HCT116 (cell line): Measurements from ENCODE around the gene TLX3. TPM values are rescaled to one million over a fixed set of nuclear protein-coding genes. Genes with fewer than 3 reads are reported as not detected.

ENCODE experiments used
- ATAC-seq: fragments of 200-7000 bp; cut with Tn5 transposase; 2 replicates; pipeline ENCODE4 v1.9.1; 2020; ENCODE audit warnings: mild to moderate bottlenecking, moderate library complexity
- BruUV-seq: library from RNA; stranded (reverse); fragments of 400-500 nt; replicated peaks from 2 replicates; lab custom pipeline; 2021; lab: Mats Ljungman, UMichigan
- CTCF ChIA-PET: fragments of 300-600 bp; sonication (Branson Sonifier 250); formaldehyde crosslinking; loops from one replicate; lab custom pipeline; 2021; ENCODE audit warnings: antibody characterized with exemption; lab: Charles Lee
- POLR2A ChIA-PET: fragments of 300-600, 350-600 bp; sonication (Branson Sonifier 250); formaldehyde crosslinking; loops from one replicate; lab custom pipeline; 2021; ENCODE audit warnings: antibody characterized with exemption; lab: Charles Lee
- RAD21 ChIA-PET, 2 experiments: fragments of 300-600 bp; sonication (Branson Sonifier 250); formaldehyde crosslinking; loops; one replicate each; lab custom pipeline; 2023; ENCODE audit warnings: low total read pairs in 2 of 2; ENCODE audit not compliant: uncharacterized antibody in 2 of 2, unreplicated experiment in 2 of 2, low non-redundant PET in 1 of 2; lab: Charles Lee
- DNase-seq: peaks from one replicate; pipeline ENCODE4 v3.0.0-alpha.2; 2010; ENCODE audit warnings: low read depth, low spot score
- H2AFZ ChIP-seq: fragments of 200-600 bp; shearing (Covaris generic), sonication (generic); 2 replicates; pipeline ENCODE4 v1.6.1; 2017; ENCODE audit warnings: low read depth, mixed run types, mixed read lengths, antibody characterized with exemption, low read length; ENCODE audit not compliant: poor library complexity, severe bottlenecking
- H3K27ac ChIP-seq: 2 replicates; pipeline ENCODE4 v1.5.1; 2012; ENCODE audit warnings: low read depth, low read length
- H3K27me3 ChIP-seq: fragments of 200-600 bp; sonication (generic); 2 replicates; pipeline ENCODE4 v1.6.1; 2016; ENCODE audit warnings: mixed run types, low read length, mixed read lengths; ENCODE audit not compliant: insufficient read depth
- H3K36me3 ChIP-seq, 2 experiments: fragments of 200-500 bp in 1 of 2; fragments of 200-600 bp in 1 of 2; sonication (Bioruptor generic) in 1 of 2; sonication (generic) in 1 of 2; 2 replicates each; pipeline versions ENCODE4 v1.5.1 to v1.6.1; 2014 to 2016; ENCODE audit warnings: low read length in 2 of 2, inconsistent platforms in 1 of 2, mixed read lengths in 1 of 2, mixed run types in 1 of 2; ENCODE audit not compliant: insufficient read depth in 2 of 2, control insufficient read depth in 1 of 2
- H3K4me1 ChIP-seq, 2 experiments: fragments of 200-600 bp in 1 of 2; sonication (generic) in 1 of 2; 2 replicates each; pipeline versions ENCODE4 v1.5.1 to v1.6.1; 2012 to 2017; ENCODE audit warnings: low read length in 2 of 2, inconsistent platforms in 1 of 2, mild to moderate bottlenecking in 1 of 2, mixed read lengths in 1 of 2, mixed run types in 1 of 2, moderate library complexity in 1 of 2; ENCODE audit not compliant: insufficient read depth in 2 of 2, control insufficient read depth in 1 of 2
- H3K4me2 ChIP-seq: fragments of 200-600 bp; sonication (generic); 2 replicates; pipeline ENCODE4 v1.6.1; 2017; ENCODE audit warnings: mixed run types, low read length, mixed read lengths
- H3K4me3 ChIP-seq, 2 experiments: fragments of 200-600 bp in 1 of 2; sonication (generic) in 1 of 2; replicated peaks in 1 of 2; 2 replicates each; pipeline ENCODE4 v1.5.1; 2011 to 2016; ENCODE audit warnings: low read length in 2 of 2, control low read depth in 1 of 2, low read depth in 1 of 2, mild to moderate bottlenecking in 1 of 2, mixed read lengths in 1 of 2, mixed run types in 1 of 2
- H3K79me2 ChIP-seq: fragments of 200-600 bp; sonication (generic); 2 replicates; pipeline ENCODE4 v1.6.1; 2017; ENCODE audit warnings: mild to moderate bottlenecking, mixed run types, low read length, moderate library complexity, mixed read lengths; ENCODE audit not compliant: insufficient read depth
- H3K9ac ChIP-seq: fragments of 200-600 bp; sonication (generic); 2 replicates; pipeline ENCODE4 v1.6.1; 2016; ENCODE audit warnings: low read length, mixed read lengths
- H3K9me2 ChIP-seq: fragments of 200-600 bp; sonication (generic), shearing (Covaris generic); 2 replicates; pipeline ENCODE4 v1.6.1; 2017; ENCODE audit warnings: mixed run types, mild to moderate bottlenecking, moderate library complexity; ENCODE audit not compliant: insufficient read depth
- H3K9me3 ChIP-seq, 2 experiments: fragments of 200-500 bp in 1 of 2; fragments of 200-600 bp in 1 of 2; sonication (Bioruptor generic) in 1 of 2; sonication (generic) in 1 of 2; 2 replicates each; pipeline ENCODE4 v1.6.1; 2014 to 2017; ENCODE audit warnings: low read length in 2 of 2, mixed read lengths in 2 of 2, inconsistent platforms in 1 of 2, low read depth in 1 of 2, mild to moderate bottlenecking in 1 of 2, mixed run types in 1 of 2, moderate library complexity in 1 of 2; ENCODE audit not compliant: control insufficient read depth in 1 of 2, insufficient read depth in 1 of 2
- H4K20me1 ChIP-seq: fragments of 200-600 bp; sonication (generic), shearing (Covaris generic); 2 replicates; pipeline ENCODE4 v1.6.1; 2017; ENCODE audit warnings: mixed run types, mild to moderate bottlenecking, moderate library complexity; ENCODE audit not compliant: insufficient read depth
- CBX3 ChIP-seq: IDR thresholded peaks from 2 replicates; pipeline ENCODE4 v1.6.1; 2012; ENCODE audit warnings: low read depth
- CEBPB ChIP-seq: IDR thresholded peaks from 2 replicates; pipeline ENCODE4 v1.6.1; 2012; ENCODE audit warnings: low read depth
- EGR1 ChIP-seq: IDR thresholded peaks from 2 replicates; pipeline ENCODE4 v1.6.1; 2012; ENCODE audit warnings: low read depth
- ELF1 ChIP-seq: IDR thresholded peaks from 2 replicates; pipeline ENCODE4 v1.6.1; 2012; ENCODE audit warnings: low read depth, borderline replicate concordance
- FOSL1 ChIP-seq: IDR thresholded peaks from 2 replicates; pipeline ENCODE4 v1.6.1; 2012; ENCODE audit warnings: low read depth
- JUND ChIP-seq: IDR thresholded peaks from 2 replicates; pipeline ENCODE4 v1.6.1; 2012
- POLR2A ChIP-seq: IDR thresholded peaks from 2 replicates; pipeline ENCODE4 v1.7.0; 2011; ENCODE audit warnings: borderline replicate concordance; ENCODE audit not compliant: insufficient read depth, insufficient read length; ENCODE audit errors: extremely low read depth
- POLR2AphosphoS5 ChIP-seq: IDR thresholded peaks from 2 replicates; pipeline ENCODE4 v1.6.1; 2011; ENCODE audit warnings: mild to moderate bottlenecking, low read depth, low read length, moderate library complexity
- RAD21 ChIP-seq: IDR thresholded peaks from 2 replicates; pipeline ENCODE4 v1.6.1; 2012; ENCODE audit warnings: low read depth, mild to moderate bottlenecking
- SIN3A ChIP-seq: IDR thresholded peaks from 2 replicates; pipeline ENCODE4 v1.6.1; 2012; ENCODE audit warnings: low read depth
- SP1 ChIP-seq: IDR thresholded peaks from 2 replicates; pipeline ENCODE4 v1.6.1; 2012; ENCODE audit warnings: low read depth
- TCF7L2 ChIP-seq: IDR thresholded peaks from 2 replicates; pipeline ENCODE4 v1.7.0; 2011; ENCODE audit warnings: borderline replicate concordance, inconsistent platforms; ENCODE audit not compliant: insufficient read depth, insufficient read length; ENCODE audit errors: extremely low read depth
- ZNF274 ChIP-seq: fragments of 200-500 bp; sonication (Bioruptor generic); IDR thresholded peaks from 2 replicates; pipeline ENCODE4 v1.6.1; 2014; ENCODE audit warnings: mild to moderate bottlenecking, low read depth, low read length, inconsistent platforms
- intact Hi-C: fragments of 100-400 bp; cut with micrococcal nuclease; formaldehyde crosslinking; loops from 2 replicates; pipeline ENCODE4 v1.10.0; 2022
- total RNA-seq: library from RNA; stranded (reverse); gene quantifications from one replicate; pipeline ENCODE4 v1.2.1, GENCODE V29; 2021; ENCODE audit not compliant: unreplicated experiment
- TF ChIP-seq, protein P1 (sequence below): IDR thresholded peaks from 2 replicates; pipeline ENCODE4 v1.6.1; 2012
- TF ChIP-seq, protein P2 (sequence below): IDR thresholded peaks from 2 replicates; pipeline ENCODE4 v1.6.1; 2012; ENCODE audit warnings: low read depth
- TF ChIP-seq, protein P3 (sequence below): IDR thresholded peaks from 2 replicates; pipeline ENCODE4 v1.6.1; 2012
- TF ChIP-seq, protein P4 (sequence below), 3 experiments: fragments of 200-600 bp in 1 of 3; sonication (generic) in 1 of 3; IDR thresholded peaks in 2 of 3; conservative IDR thresholded peaks in 1 of 3; 2 replicates each; pipeline ENCODE4 v1.5.1; 2012 to 2017; ENCODE audit warnings: low read depth in 2 of 3, low read length in 2 of 3, antibody characterized with exemption in 1 of 3, borderline replicate concordance in 1 of 3, control low read depth in 1 of 3, mild to moderate bottlenecking in 1 of 3, mixed read lengths in 1 of 3, mixed run types in 1 of 3, moderate library complexity in 1 of 3; ENCODE audit not compliant: insufficient read depth in 1 of 3

Gene TLX3
- total RNA-seq, 1 experiment from 2014 or later = 4.6 TPM

DNA sequence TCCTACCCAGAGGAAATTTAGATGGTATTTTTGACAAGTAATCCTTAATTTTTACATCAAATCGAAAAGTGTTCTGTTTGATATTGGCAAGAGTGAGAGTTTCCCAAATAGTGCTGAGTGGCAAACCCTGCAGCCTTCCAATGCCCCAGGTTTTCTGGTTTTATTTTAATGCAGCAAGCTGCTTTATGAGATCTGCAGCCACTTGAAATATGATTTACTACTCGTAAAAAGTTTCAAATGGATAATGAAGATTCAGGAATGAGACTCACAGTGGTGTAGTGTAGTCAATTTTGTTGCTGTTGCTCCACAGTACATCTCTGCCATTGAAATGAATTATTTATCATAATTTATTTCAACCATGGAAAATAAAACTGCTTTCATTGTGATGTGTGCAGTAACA lies 23.6 kb upstream of the TLX3 start:
- no peak overlapping the region for H3K4me2 ChIP-seq
- H2AFZ ChIP-seq = no peak overlapping the region
- intact Hi-C loops = no loop called here
- no peak for DNase-seq
- ChIA-PET CTCF (no interaction called here), RAD21 (no interaction called here), POLR2A (no interaction called here)
- H3K9me2 ChIP-seq = no peaks in the 10 kb centered on the region
- H3K27ac ChIP-seq = no peak overlapping the region
- no peak for ATAC-seq
- no peaks in the 10 kb centered on the region for H3K9me3 ChIP-seq
- H3K79me2 ChIP-seq = no peaks in the 10 kb centered on the region
- H3K27me3 ChIP-seq = no peaks in the 10 kb centered on the region
- no peak overlapping the region for H3K9ac ChIP-seq
- peaks cover 0 to 10% of the 10 kb centered on the region in 2 experiments; a peak in 2 of 4 replicates for H3K4me1 ChIP-seq
- H3K4me3 ChIP-seq = no peak overlapping the region
- H3K36me3 ChIP-seq = no peaks in the 10 kb centered on the region
- BruUV-seq = no TSS peak
- TF ChIP-seq CBX3 (no peak), EGR1 (no peak), ZNF274 (no peak), RAD21 (no peak), CEBPB (no peak), ELF1 (no peak), SIN3A (no peak), SP1 (no peak), POLR2A (no peak), POLR2AphosphoS5 (no peak), TCF7L2 (no peak), JUND (no peak), FOSL1 (no peak)
- TF ChIP-seq, protein P1, sequence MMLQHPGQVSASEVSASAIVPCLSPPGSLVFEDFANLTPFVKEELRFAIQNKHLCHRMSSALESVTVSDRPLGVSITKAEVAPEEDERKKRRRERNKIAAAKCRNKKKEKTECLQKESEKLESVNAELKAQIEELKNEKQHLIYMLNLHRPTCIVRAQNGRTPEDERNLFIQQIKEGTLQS = no peak
- TF ChIP-seq, protein P2, sequence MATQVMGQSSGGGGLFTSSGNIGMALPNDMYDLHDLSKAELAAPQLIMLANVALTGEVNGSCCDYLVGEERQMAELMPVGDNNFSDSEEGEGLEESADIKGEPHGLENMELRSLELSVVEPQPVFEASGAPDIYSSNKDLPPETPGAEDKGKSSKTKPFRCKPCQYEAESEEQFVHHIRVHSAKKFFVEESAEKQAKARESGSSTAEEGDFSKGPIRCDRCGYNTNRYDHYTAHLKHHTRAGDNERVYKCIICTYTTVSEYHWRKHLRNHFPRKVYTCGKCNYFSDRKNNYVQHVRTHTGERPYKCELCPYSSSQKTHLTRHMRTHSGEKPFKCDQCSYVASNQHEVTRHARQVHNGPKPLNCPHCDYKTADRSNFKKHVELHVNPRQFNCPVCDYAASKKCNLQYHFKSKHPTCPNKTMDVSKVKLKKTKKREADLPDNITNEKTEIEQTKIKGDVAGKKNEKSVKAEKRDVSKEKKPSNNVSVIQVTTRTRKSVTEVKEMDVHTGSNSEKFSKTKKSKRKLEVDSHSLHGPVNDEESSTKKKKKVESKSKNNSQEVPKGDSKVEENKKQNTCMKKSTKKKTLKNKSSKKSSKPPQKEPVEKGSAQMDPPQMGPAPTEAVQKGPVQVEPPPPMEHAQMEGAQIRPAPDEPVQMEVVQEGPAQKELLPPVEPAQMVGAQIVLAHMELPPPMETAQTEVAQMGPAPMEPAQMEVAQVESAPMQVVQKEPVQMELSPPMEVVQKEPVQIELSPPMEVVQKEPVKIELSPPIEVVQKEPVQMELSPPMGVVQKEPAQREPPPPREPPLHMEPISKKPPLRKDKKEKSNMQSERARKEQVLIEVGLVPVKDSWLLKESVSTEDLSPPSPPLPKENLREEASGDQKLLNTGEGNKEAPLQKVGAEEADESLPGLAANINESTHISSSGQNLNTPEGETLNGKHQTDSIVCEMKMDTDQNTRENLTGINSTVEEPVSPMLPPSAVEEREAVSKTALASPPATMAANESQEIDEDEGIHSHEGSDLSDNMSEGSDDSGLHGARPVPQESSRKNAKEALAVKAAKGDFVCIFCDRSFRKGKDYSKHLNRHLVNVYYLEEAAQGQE = no peak
- TF ChIP-seq, protein P3, sequence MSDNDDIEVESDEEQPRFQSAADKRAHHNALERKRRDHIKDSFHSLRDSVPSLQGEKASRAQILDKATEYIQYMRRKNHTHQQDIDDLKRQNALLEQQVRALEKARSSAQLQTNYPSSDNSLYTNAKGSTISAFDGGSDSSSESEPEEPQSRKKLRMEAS = no peak
- TF ChIP-seq, protein P4, sequence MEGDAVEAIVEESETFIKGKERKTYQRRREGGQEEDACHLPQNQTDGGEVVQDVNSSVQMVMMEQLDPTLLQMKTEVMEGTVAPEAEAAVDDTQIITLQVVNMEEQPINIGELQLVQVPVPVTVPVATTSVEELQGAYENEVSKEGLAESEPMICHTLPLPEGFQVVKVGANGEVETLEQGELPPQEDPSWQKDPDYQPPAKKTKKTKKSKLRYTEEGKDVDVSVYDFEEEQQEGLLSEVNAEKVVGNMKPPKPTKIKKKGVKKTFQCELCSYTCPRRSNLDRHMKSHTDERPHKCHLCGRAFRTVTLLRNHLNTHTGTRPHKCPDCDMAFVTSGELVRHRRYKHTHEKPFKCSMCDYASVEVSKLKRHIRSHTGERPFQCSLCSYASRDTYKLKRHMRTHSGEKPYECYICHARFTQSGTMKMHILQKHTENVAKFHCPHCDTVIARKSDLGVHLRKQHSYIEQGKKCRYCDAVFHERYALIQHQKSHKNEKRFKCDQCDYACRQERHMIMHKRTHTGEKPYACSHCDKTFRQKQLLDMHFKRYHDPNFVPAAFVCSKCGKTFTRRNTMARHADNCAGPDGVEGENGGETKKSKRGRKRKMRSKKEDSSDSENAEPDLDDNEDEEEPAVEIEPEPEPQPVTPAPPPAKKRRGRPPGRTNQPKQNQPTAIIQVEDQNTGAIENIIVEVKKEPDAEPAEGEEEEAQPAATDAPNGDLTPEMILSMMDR (IDR thresholded peaks at IDR 0.05 in 2 of 3, conservative IDR thresholded peaks at IDR 0.05 in 1 of 3; ENCODE audit: borderline replicate concordance in 1 of 3, insufficient read depth in 1 of 3, low read depth in 2 of 3, low read length in 2 of 3) = no peak
- no peaks in the 10 kb centered on the region for H4K20me1 ChIP-seq
